Stimulated activated memory B cell treated with anti-CD40 and anti-IgM and Interleukin-4, amounts not matched to agents 10 μg/mL and 1 μg/mL and 100 μg/mL, for 72 hours (primary cell): ENCODE data around the gene SPSB3.

Source experiments
- ATAC-seq: fragments of 150-1000 bp; cut with Tn5 transposase; 2 replicates; pipeline ENCODE4 v1.10.0; 2021
- H3K27ac Mint-ChIP-seq: one replicate; pipeline ENCODE4 v1.8.0; 2022; ENCODE audit warnings: mild to moderate bottlenecking, mixed read lengths
- H3K27me3 Mint-ChIP-seq: one replicate; pipeline ENCODE4 v1.8.0; 2022; ENCODE audit warnings: mixed read lengths
- H3K36me3 Mint-ChIP-seq: one replicate; pipeline ENCODE4 v1.8.0; 2022; ENCODE audit warnings: mixed read lengths
- H3K4me1 Mint-ChIP-seq: one replicate; pipeline ENCODE4 v1.8.0; 2022; ENCODE audit warnings: mixed read lengths
- H3K4me3 Mint-ChIP-seq: one replicate; pipeline ENCODE4 v1.8.0; 2022; ENCODE audit warnings: mild to moderate bottlenecking, moderate library complexity, mixed read lengths
- H3K9me3 Mint-ChIP-seq: one replicate; pipeline ENCODE4 v1.8.0; 2022; ENCODE audit warnings: mixed read lengths

The SPSB3 gene

DNA sequence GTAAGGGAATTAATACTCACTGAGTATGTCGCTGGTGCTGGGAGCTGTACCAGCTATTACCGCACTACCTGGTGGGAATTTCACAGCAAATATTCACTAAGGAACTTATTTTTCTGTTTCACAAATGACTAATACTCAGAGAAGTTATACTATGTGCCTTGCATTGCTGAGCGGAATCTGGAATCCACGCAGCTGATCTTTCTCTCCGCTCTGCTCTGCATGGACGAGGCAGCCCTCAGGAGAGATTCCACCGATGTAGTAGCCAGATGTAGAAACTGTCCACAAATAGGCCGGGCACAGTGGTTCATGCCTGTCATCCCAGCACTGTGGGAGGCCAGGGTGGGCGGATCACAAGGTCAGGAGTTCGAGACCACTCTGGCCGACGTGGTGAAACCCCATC lies 28.2 kb downstream of the SPSB3 start:
- Mint-ChIP-seq H3K27ac (no peak overlapping the region), H3K4me3 (no peak overlapping the region), H3K27me3 (no peaks in the 10 kb centered on the region), H3K4me1 (no peaks in the 10 kb centered on the region), H3K9me3 (no peaks in the 10 kb centered on the region), H3K36me3 (peaks cover 38% of the 10 kb centered on the region)
- no peak for ATAC-seq

GRCh38 chr16:1752853-1753252 lies 29.5 kb downstream of the SPSB3 start:
- H3K27me3 Mint-ChIP-seq: no peaks in the 10 kb centered on the region
- no peaks in the 10 kb centered on the region for H3K9me3 Mint-ChIP-seq
- ATAC-seq: no peak
- H3K36me3 Mint-ChIP-seq: peaks cover 44% of the 10 kb centered on the region
- H3K4me1 Mint-ChIP-seq: no peaks in the 10 kb centered on the region
- H3K27ac Mint-ChIP-seq: no peak overlapping the region
- no peak overlapping the region for H3K4me3 Mint-ChIP-seq

- Mint-ChIP-seq H3K27ac (no peak overlapping the region), H3K36me3 (peaks cover 48% of the 10 kb centered on the region), H3K4me3 (no peak overlapping the region), H3K27me3 (no peaks in the 10 kb centered on the region), H3K9me3 (no peaks in the 10 kb centered on the region), H3K4me1 (no peaks in the 10 kb centered on the region)
- ATAC-seq: no peak
Measured at GRCh38 chr16:1751946-1752345, 30.4 kb downstream of the SPSB3 start.

GRCh38 chr16:1749152-1750117 lies 32.9 kb downstream of the SPSB3 start:
- no peaks in the 10 kb centered on the region for H3K27me3 Mint-ChIP-seq
- H3K27ac Mint-ChIP-seq: no peak overlapping the region
- H3K9me3 Mint-ChIP-seq: no peaks in the 10 kb centered on the region
- no peak overlapping the region for H3K4me3 Mint-ChIP-seq
- peaks cover 47% of the 10 kb centered on the region for H3K36me3 Mint-ChIP-seq
- no peaks in the 10 kb centered on the region for H3K4me1 Mint-ChIP-seq
- ATAC-seq: no peak

- no peaks in the 10 kb centered on the region for H3K9me3 Mint-ChIP-seq
- no peak overlapping the region for H3K4me3 Mint-ChIP-seq
- H3K27me3 Mint-ChIP-seq: no peaks in the 10 kb centered on the region
- H3K4me1 Mint-ChIP-seq: no peaks in the 10 kb centered on the region
- H3K27ac Mint-ChIP-seq: no peak overlapping the region
- no peak for ATAC-seq
- peaks cover 49% of the 10 kb centered on the region for H3K36me3 Mint-ChIP-seq
Measured at GRCh38 chr16:1747934-1748333, 34.4 kb downstream of the SPSB3 start.

GRCh38 chr16:1746693-1747195 lies 35.6 kb downstream of the SPSB3 start:
- no peak overlapping the region for H3K27ac Mint-ChIP-seq
- no peaks in the 10 kb centered on the region for H3K4me1 Mint-ChIP-seq
- H3K4me3 Mint-ChIP-seq: no peak overlapping the region
- peaks cover 37% of the 10 kb centered on the region for H3K36me3 Mint-ChIP-seq
- no peak for ATAC-seq
- no peaks in the 10 kb centered on the region for H3K27me3 Mint-ChIP-seq
- H3K9me3 Mint-ChIP-seq: no peaks in the 10 kb centered on the region

DNA sequence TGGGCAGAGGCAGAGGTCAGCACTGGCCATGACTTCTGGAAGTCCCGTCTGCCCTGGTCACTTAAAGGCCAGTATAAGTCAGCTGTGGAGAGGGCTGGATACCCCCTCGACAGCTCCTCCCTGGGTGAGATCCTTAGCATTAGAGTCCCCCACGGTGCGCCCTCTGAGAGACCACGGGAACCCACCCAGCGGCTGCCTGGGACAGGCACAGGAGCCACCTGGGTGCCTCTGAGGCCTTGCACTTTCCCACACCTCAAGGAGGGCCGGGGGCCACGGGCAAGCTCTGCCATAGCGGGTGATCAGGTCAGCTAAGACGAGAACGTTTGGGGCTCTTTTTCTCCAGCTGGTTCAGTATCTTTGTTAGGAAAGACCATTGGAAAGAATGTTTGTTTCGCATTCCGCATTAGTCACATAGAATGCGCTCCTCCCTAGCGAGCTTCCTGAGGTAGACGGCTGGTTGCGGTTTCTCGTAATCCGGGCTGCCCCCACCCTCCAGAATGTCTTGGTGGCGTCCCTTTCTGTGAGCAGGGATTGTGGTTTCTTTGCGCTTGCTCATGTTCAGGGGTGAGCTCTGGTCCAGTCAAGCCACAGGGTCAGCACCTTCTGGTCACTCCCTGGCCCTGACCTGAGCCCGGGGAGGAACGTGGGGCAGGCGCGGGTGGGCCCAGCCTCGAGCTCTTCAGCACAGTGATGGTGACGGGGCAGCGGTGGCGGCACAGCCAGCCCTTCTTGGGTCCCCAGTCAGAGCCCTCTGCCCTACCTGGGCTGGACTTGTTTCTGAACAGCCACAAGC lies 36.3 kb downstream of the SPSB3 start:
- Mint-ChIP-seq H3K27ac (no peak overlapping the region), H3K36me3 (peaks cover 34% of the 10 kb centered on the region)
- no peak for ATAC-seq

DNA sequence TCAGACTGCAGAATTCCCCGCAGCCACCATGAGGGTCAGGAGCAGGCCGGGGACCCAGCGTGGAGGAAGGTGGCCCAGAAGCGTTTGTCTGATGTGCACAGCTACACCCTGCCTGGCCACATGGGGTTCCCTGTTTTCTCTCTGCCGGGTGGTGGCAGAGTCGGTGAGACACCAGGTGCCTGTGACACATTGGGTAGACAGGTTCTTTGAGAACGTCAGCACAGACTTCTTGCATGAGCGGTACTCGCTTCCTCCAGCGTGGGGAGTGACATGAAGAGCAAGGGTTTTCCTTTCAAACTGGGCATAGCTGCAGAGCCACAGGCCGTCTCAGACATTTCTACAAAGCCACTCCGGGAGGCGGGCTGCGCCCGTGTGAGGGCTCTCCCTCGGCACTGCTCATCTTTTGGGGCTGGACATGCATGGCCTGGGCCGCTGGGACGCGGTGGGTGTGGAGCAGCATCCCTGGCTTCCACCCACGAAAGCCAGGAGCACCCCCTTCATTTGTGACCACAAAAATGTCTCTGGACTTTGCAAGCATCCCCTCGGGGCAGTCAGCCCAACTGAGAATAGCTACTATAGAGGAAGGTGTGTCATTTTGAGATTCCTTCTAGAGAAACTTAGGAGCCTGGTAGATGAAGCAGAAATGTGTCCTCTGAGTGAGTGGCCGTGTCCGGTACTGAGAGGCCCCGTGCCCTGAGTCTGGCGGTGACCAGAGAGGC lies 37.0 kb downstream of the SPSB3 start:
- no peaks in the 10 kb centered on the region for H3K4me1 Mint-ChIP-seq
- no peaks in the 10 kb centered on the region for H3K27me3 Mint-ChIP-seq
- ATAC-seq: no peak
- no peak overlapping the region for H3K4me3 Mint-ChIP-seq
- H3K27ac Mint-ChIP-seq: peak overlapping the region; percentile 43
- no peaks in the 10 kb centered on the region for H3K9me3 Mint-ChIP-seq
- peaks cover 34% of the 10 kb centered on the region for H3K36me3 Mint-ChIP-seq

More for the DNA sequence above, 36.3 kb downstream of the SPSB3 start:
- H3K4me3 Mint-ChIP-seq: no peak overlapping the region
- H3K9me3 Mint-ChIP-seq: no peaks in the 10 kb centered on the region
- H3K27me3 Mint-ChIP-seq: no peaks in the 10 kb centered on the region
- H3K4me1 Mint-ChIP-seq: no peaks in the 10 kb centered on the region

- Mint-ChIP-seq H3K27me3 (no peaks in the 10 kb centered on the region), H3K4me3 (no peak overlapping the region)
Measured at GRCh38 chr16:1744338-1744840, 38.0 kb downstream of the SPSB3 start.

DNA sequence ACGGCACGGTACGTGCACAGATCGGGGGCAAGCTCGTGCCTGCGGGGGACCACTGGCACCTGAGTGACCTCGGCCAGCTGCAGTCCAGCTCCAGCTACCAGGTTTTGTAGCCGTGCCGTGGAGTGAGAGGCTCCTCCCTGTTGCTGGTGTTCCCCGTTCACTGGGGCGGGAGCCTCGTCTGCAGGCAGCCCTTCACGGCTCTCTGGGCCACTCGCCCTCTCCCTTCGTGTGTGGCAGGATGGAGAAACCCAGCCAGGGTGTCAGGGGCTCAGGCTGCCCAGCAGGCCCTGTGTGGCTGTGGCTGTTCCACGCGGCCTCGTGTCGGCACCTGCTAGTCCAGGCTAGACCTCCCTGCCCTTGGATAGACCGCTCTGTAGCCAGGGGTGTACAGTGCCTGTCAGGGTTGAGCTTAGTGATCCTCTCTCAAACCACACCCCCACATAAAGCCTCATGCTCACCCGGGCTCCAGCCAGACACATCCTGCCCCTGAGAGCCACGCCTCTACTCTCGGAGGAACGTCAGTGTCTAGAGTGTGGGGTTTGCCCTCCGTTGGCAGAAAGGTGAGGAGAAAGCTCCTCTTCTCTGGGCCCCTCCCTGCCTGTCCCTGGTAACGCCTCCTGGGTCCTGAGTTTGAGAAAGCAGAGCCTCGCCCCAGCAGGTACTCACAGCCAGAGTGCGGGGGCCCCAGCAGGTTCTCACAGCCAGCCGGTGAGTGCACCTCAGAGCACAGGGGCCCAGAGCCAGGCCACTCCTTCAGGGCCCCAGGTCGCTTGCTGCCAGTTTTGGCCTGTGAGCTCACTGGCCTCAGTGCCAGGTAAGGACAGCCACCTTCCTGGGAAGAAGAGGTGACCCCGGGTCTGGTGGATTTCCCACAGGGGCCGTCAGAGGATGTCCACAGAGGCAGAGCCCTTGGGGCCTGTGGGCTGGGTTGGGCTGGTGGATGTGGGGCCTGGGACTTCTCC lies 38.7 kb downstream of the SPSB3 start:
- H3K27ac Mint-ChIP-seq: no peak overlapping the region
- no peaks in the 10 kb centered on the region for H3K9me3 Mint-ChIP-seq
- H3K4me1 Mint-ChIP-seq: no peaks in the 10 kb centered on the region
- no peak overlapping the region for H3K4me3 Mint-ChIP-seq
- H3K36me3 Mint-ChIP-seq: peaks cover 34% of the 10 kb centered on the region
- no peak for ATAC-seq
- H3K27me3 Mint-ChIP-seq: no peaks in the 10 kb centered on the region

More at GRCh38 chr16:1744338-1744840, 38.0 kb downstream of the SPSB3 start:
- Mint-ChIP-seq H3K4me1 (no peaks in the 10 kb centered on the region), H3K27ac (peak overlapping the region; percentile 43), H3K36me3 (peaks cover 34% of the 10 kb centered on the region), H3K9me3 (no peaks in the 10 kb centered on the region)
- no peak for ATAC-seq

DNA sequence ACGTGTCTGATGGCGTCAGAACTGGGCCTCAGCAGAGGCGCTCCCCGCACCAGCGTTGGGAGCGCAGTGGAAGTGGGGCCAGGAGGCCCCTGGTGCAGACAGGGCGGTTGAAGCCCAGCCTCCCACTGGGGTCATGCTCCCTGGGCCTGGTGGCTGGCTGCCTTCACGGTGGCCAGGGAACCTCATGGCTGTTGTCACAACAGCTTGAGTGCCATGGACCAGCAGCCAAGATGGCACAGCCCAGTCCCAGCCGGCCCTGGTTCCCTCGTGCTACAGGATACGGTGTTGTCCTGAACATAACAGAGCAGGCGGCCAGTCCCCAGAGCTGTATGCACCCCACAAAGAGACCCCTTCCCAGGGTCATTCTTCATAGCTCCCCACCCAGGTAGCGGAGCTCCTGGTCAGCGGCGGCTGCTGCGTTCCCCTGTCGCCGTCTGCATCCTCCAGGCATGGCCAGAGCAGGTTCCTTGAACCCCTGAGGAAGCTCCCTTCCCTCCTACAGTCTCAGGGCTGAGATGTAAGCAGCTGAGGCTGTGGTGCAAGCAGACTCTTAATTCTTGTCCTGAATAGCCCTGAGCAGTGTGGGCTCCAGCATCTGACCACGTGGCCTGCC lies 40.7 kb downstream of the SPSB3 start:
- Mint-ChIP-seq H3K27me3 (no peaks in the 10 kb centered on the region), H3K4me1 (no peaks in the 10 kb centered on the region), H3K4me3 (no peak overlapping the region), H3K36me3 (peaks cover 16% of the 10 kb centered on the region), H3K27ac (no peak overlapping the region), H3K9me3 (no peaks in the 10 kb centered on the region)
- no peak for ATAC-seq

GRCh38 chr16:1740781-1741490 lies 41.4 kb downstream of the SPSB3 start:
- Mint-ChIP-seq H3K27ac (no peak overlapping the region), H3K36me3 (peaks cover 16% of the 10 kb centered on the region), H3K4me3 (no peak overlapping the region), H3K9me3 (no peaks in the 10 kb centered on the region), H3K27me3 (no peaks in the 10 kb centered on the region), H3K4me1 (no peaks in the 10 kb centered on the region)
- ATAC-seq: no peak

DNA sequence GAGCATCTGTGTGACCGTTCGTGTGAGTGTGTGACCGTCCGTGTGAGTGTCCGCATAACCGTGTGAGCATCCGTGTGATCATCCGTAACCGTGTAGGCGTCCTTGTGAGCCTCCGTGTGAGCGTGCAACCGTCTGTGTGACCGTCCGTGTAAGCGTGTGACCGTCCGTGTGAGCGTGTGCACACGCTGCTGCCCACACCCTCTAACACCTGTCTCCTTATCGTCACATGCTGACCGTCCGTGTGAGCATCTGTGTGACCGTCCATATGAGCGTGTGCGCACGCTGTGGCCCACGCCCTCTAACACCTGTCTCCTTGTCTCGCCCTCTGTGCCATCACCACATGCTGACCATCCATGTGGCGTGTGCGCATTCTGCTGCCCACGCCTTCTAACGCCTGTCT lies 42.1 kb downstream of the SPSB3 start:
- no peak for ATAC-seq
- H3K9me3 Mint-ChIP-seq: no peaks in the 10 kb centered on the region
- no peak overlapping the region for H3K4me3 Mint-ChIP-seq
- H3K27me3 Mint-ChIP-seq: no peaks in the 10 kb centered on the region
- H3K27ac Mint-ChIP-seq: no peak overlapping the region
- peaks cover 15% of the 10 kb centered on the region for H3K36me3 Mint-ChIP-seq
- H3K4me1 Mint-ChIP-seq: no peaks in the 10 kb centered on the region
